ENCODE measurements around the gene FOXP1.

DNA sequence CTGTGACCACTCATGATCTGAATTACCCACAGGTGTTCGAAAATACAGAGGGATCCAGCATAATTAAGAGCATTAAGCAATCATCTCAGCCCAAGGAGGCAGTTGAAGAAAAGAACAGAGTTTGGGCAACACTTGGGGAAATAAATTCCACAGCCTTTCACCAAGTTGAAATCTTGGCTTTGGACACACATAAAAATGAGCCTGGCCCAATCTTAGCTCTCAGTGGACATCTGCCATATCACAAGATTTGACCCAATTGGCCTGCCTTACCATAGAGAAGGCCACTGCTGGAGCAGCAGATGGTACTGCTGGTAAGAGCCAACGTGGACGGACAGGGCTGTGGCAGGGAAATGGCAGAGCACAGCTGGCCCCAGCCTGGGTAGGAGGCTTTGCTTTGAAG lies 13.0 kb downstream of the FOXP1 start:
- TF ChIP-seq, protein P1, sequence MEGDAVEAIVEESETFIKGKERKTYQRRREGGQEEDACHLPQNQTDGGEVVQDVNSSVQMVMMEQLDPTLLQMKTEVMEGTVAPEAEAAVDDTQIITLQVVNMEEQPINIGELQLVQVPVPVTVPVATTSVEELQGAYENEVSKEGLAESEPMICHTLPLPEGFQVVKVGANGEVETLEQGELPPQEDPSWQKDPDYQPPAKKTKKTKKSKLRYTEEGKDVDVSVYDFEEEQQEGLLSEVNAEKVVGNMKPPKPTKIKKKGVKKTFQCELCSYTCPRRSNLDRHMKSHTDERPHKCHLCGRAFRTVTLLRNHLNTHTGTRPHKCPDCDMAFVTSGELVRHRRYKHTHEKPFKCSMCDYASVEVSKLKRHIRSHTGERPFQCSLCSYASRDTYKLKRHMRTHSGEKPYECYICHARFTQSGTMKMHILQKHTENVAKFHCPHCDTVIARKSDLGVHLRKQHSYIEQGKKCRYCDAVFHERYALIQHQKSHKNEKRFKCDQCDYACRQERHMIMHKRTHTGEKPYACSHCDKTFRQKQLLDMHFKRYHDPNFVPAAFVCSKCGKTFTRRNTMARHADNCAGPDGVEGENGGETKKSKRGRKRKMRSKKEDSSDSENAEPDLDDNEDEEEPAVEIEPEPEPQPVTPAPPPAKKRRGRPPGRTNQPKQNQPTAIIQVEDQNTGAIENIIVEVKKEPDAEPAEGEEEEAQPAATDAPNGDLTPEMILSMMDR (optimal IDR thresholded peaks at IDR 0.05 in 1 of 3, IDR thresholded peaks at IDR 0.05 in 1 of 3, conservative IDR thresholded peaks at IDR 0.05 in 1 of 3; ENCODE audit: extremely low read depth in 1 of 3, insufficient read depth in 2 of 3, low read length in 3 of 3): no peak
- TF ChIP-seq EZH2 (IDR thresholded peaks at IDR 0.05; ENCODE audit: low read length): no peak

Data from keratinocyte (primary cell).